Activated CD8-positive, alpha-beta memory T cell treated with anti-CD3 and anti-CD28 coated beads for 24 hours (primary cell): ENCODE measurements around the gene GABPB1.

Experiments used
- DNase-seq: peaks from one replicate; pipeline ENCODE4 v3.0.0-alpha.2; 2020

Gene GABPB1

DNA sequence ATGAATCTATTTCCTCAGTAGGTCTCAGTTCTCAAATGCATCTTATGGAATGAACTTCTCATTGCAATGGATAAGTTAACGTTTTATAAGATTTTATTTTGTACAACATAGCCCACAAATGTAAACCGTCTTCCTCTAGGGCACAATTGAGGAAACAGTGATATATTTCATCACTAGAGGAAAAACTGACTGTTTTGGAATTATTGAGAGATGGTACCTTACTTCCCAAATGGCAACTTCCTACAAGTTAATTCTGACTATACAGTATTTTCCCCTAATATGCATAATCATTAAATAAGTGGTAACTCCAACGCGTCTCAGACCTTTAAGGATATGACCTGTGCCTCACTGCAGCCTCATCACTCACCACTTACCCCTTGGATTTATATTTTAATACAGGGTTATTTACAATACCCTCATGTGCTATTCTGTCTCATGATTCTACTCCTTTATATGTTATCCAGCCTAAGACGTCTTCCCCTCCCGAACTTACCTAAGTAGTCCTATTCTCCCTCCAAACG is 13.3 kb downstream of the GABPB1 start:
- DNase-seq, result no peak

DNA sequence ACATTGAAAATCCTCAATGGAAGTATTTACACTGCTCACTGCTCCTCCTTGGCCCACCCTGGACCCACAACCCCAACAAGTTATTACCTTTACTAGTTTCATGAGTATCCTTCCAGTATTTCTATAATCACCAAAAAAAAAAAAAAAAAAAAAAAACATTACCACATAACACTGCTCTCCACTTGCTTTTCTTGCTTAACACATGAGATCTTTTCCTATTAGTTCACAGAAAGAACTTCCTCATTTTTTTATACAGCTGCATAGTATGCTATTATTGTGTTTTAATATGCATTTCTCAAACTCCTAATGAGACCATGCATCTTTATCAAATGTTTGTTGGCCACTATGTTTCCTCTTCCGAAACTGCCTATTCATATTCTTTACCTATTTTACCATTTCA is 14.6 kb downstream of the GABPB1 start:
- DNase-seq, result no peak

DNA sequence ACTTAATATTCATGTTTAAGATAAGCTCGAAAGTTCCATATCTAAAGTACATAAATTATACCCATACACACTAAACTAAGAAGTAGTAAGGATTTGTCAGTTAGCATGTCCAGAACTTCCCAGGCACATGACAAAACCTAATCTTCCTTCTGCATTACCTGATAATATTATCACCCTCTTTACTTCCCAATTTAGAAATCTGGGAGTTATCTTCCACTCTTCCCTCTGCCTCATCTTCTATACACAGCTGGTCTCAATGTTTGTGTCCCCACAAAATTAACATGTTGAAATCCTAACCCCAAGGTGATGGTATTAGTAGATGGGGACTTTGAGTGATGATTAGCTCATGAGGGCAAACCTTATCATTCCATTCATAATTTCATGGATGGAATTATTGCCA is 15.3 kb downstream of the GABPB1 start:
- no peak for DNase-seq

DNA sequence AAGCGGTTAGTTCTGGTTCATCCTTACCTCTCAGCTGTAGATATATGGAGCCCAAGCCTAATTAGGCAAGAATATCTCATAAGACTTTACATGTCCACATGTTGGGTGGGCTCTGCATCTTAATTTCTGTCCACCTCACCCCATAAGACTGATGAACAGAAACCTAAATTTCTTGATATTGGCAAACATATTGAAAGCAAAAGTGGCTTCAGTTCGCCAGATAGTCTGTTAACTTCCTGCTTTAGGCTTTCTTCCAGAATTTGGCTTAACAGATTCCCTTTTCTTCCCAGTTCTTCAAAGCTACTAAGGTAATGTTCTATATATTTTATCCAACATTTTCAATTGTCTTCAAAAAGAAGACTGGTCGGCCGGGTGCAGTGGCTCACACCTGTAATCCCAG is 19.7 kb downstream of the GABPB1 start:
- DNase-seq, result no peak

DNA sequence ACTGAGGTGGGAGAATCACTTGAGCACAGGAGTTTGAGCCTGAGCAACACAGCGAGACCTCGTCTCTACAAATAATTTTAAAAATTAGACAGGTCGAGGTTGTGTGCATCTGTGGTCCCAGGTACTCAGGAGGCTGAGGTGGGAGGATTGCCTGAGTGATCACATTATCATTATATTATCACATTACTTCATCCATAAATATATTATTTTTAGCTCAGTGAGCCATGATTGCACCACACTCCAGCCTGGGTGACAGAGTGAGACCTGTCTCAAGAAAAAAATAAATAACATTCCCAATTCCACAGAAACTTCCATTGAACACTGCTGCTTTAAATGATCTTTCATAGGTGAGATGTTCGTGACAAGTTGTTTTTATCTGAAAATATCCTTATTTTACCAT is 21.8 kb downstream of the GABPB1 start:
- no peak for DNase-seq

DNA sequence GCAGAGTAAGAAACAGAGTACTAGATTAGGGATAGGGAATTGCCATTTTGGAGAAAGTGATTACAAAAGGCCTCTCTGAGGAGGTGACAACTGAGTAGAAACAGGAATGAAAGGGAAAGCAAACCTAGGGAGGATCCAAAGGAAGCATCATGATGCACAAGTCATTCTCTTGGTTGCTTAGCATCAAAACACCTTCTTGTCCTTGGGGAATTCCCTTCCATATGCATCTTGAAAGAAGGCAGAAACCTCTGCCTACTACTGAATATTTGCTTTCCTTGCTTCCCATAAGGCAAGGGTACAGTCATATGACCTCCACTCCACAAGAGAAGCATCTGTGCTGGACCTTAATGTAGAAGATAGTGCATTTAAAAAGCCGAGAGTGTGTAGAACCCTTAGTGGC is 24.1 kb downstream of the GABPB1 start:
- no peak for DNase-seq

DNA sequence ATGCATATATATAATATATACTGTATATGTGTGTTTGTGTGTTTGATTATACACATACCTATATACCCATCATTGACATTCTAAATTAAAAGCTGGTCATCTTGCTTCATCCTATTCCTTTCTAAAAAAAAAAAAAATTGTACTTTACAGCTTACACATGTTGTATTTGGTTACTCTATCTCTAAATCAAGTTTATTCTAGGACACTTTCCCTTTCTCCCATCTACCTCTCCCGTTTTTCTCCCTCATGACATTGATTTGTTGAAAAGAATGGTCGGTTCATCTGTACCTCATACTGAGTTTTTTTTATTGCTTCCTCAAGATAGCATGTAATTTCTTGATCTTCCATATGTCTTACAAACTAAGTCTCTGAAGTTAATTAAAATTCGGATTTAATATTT is 26.9 kb downstream of the GABPB1 start:
- no peak for DNase-seq

DNA sequence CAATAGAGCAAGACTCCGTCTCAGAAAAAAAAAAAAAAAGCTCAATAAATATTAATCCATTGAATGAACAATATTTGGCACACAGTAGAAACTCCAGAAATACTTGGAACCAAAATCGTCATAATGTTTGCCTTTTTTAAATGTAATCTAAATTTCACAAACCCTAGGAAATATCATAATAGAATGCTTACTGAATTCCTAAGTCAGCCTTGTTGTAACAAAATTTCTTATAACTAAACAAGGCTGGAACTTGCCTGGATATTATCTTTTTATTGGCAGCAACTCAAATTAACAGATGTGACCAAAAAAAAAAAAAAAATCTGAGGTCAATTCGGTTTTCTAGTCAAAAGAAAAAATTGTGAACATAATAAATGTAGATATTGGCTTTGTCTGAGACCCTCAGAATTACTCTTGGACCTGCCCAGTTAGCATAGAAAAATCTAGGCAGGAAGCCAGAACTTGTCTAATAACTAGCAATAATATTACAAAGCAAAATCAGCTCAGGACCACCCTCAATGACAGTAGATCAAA is 33.3 kb downstream of the GABPB1 start:
- DNase-seq, result no peak

DNA sequence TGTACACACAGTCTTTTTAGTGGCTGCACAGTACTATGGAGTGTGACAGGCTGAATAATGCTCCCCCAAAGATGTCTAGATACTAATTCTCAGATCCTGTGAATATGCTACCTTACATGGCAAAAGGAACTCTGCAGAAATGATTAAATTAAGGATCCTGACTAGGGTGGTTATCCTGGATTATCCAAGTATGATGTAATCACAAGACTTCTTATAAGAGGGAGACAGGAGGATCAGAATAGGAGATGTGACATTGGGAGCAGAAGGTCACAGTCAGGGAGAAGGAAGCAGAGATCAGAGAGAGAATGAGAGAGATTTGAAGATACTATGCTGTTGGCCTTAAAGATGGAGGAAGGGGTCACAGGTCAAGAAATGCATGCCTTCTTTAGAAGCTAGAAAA is 34.5 kb downstream of the GABPB1 start:
- no peak for DNase-seq

DNA sequence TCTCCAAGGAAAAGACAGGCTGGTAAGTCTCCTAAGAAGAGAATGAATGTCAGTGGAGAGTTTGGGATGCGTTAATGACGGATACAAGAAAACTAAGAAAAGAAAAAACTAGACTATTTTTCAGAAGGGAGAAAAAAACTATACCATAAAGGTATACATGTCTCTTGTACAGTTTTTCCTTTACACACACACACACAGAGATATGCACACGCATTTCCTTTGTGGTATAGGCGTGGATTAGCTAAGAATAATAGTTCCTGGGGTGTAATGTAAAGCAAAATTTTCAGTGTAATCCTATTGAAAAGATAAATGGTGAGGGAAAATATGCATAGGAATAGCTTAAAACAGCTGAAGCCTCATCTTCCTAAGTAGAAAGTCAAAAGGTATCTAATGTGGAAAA is 36.3 kb downstream of the GABPB1 start:
- no peak for DNase-seq

DNA sequence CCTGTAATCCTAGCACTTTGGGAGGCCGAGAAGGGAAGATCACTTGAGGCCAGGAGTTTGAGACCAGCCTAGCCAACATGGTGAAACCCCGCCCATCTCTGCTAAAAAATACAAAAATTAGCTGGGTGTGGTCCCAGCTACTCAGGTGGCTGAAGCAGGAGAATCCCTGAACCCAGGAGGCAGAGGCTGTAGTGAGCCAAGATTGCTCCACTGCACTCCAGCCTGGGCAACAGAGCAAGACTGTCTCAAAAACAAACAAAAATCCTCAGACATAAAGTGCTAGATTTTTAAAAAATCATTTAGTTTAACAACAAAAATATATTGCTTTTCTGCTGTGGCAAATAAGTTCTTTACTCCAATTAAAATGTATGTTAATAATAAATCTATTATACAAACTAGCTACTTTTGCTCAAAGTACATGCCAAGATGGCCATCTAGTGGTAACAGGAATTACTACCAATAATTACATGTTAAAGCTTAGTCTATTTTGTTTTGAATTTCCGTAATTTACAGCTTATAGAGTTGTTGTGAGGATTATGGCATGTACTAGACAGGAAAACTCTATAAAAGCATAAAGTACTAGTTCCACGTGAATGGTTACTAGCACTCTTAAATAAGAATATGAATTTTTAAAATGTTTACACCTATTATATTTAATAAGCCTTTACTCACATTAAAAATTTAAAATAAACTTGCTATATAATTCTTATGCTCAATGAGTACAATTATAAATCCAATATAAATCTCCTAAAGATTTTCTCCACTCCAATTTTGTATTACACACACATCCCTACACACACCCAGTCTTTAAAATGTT is 39.0 kb downstream of the GABPB1 start:
- no peak for DNase-seq

DNA sequence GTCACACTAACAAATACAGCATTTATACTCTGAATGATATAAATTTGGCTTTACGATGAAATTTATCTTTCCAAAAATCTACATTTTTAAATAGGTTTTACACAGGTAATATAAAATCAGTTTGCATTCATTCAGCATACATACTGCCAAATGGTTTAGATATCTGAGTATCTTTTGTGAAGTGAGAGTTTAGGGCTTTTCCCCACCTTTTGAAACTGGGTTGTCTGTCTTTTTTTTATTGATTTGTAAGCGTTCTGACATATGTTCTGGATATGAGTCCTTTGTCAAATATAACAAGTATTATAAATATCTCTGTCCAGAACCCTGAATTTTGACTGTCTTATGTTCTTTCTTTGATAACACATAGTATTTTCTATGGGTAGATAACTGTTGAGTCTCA is 42.4 kb downstream of the GABPB1 start:
- no peak for DNase-seq

DNA sequence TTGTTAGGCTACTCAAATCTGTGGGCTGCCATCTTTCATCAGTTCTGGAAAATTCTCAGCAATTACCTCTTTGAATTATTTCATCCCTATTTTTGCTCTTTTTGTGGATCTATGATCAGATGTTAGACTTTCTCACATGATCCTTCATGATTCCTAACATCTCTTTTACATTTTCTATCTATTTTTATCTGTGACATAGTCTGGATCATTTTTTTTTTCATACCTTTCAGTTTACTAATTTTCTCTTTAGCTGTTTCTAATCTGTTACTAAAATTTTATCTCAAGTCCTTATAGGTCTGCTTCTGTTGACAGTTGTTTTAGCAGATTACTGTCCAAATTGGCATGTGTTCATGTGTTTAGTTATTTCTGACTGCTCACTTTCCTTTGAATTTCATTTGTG is 47.2 kb downstream of the GABPB1 start:
- DNase-seq, result no peak

DNA sequence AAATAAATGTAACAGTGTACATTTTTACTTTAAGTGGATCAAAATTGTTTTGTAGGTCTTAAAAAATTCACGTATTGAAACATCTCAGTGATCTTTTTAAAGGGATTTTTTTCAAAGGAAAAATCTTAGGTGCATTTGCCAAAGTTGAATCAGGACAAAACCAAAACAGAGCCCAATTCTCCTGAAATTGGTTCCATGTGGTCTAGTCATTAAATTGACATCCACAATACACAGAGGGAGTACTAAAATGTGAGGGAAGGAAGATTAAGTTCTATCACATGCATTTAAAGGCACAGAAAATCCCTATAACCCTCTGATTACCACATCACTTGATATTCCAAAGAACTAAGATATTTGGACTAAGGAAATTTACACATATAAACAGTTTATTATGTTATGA is 50.2 kb downstream of the GABPB1 start:
- no peak for DNase-seq

DNA sequence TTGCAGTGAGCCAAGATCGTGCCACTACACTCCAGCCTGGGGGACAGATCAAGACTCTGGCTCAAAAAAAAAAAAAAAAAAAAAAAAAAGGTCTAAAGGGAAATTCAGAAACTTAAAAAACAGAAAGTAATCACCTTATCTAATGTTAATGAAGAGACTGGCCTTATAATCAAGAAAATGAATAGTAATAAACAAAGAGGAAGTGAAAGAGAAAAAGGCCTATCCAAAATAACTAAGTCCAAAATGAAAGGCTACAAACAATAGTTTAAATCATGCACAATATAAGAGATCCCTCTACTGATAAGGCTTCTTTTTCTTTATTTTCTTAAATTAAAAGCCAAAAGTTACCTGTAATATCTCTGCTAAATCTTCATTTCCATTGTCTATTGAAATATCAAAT is 52.4 kb downstream of the GABPB1 start:
- no peak for DNase-seq

DNA sequence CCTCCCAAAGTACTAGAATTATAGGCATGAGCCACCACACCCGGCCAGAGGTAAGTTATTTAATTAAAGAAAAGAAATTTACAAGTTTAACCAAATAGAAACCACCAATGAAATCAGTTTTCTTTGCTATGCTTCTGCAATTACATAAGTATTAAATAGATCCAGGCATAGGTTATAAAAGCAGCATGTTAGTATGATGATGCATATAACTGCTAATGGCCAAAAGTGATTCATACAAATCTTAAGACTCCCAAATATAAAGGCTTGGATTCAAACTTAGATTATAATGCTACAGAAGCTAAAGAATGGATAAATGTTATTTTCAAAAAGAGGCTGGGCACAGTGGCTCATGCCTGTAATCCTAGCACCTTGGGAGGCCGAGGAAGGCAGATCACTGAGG is 56.7 kb downstream of the GABPB1 start:
- DNase-seq, result no peak

DNA sequence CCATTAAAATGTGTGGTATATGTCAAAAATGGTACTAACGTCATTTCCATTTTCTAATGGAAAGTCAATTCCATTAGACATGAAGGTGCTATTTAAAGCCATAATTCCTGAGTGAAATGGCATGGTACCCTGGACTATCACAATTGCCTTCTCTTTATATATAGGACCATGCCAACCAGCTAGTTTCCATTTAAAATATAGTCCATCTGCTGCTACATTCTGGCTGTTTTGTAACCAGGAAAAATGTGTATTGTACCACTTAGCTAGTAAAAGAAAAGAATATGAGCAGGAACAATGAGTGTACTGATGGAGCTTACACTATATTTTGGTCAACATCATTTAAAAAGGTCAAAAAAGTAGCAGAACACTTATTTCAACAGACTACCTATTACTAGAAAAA is 59.0 kb downstream of the GABPB1 start:
- DNase-seq, result no peak

DNA sequence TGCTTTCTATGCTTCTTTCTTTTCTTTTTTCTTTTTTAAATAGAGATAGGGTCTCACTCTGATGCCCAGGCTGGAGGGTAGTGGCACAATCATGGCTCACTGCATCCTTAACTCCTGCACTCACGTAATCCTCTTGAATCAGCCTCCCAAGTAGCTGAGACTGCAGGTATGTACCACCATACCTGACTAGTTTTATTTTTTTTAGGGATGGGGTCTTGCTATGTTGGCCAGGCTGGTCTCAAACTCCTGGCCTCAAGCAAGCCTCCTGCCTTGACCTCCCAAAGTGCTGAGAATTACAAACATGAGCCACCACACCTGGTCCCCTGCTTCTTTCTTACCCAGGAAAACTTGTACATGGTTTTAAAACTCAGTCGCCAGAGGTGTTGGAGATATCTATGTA is 65.2 kb downstream of the GABPB1 start:
- no peak for DNase-seq

DNA sequence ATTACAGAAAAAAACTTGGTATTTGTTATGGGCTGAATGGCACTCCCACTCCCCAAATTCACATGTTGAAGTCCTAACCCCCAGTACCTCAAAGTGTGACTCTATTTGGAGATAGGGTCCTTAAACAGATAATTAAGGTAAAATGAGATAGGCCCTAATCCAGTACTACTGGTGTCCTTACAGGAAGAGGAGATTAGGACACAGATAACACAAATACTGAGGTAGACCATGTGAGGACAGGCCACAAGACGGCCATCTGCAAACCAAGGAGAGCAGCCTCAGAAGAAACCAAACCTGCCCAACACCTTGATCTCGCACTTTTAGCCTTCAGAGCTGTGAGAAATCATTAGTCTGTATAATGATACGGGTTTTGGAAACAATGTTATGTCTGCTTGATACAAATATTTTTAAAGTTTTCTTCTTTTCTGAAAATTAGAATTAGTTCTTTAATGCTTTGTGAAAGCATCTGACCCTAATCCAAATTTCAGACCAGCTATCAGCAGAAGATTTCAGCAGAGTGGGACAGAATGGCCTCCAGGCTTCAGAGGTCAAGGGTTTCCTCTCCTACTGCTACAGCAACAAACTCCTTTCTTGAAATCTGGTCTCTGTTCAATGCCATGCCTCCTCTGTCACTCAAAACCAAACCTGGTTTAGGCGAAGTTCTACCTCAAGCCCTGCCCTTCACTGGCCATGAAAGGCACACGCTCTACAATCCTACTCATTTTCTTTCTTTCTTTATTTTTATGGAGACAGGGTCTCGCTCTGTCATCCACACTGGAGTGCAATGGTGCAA is 67.5 kb downstream of the GABPB1 start:
- no peak for DNase-seq

DNA sequence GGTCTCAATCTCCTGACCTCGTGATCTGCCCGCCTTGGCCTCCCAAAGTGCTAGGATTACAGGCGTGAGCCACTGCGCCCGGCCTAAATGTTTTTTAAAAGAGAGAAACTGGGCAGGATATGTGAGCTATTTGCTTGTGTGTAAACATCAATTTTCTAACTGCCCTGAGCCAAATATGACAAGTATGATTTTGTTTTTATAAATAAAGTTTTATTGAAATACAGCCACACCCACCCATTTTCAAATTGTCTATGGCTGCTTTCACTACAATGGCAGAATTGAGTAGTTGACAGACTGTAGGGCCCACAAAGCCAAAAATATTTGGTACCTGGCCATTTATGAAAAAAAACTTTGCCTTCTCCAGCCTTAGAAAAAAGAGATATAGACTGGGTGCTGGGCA is 73.6 kb downstream of the GABPB1 start:
- no peak for DNase-seq

DNA sequence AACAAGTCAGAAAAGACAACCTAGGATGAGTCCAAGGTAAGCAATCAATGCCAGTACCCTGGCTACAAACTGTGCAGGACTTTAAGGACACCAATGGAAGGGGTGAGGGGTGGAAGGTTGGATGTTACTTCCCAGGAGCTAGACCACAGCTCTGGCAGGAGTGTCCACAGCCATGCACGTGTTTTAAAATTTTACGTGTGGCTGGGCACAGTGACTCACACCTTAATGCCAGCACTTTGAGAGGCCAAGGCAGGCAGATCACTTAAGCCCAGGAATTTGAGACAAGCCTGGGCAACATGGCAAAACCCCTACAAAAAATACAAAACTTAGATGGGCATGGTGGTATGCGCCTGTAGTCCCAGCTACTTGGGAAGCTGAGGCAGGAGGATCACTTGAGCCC is 74.7 kb downstream of the GABPB1 start:
- no peak for DNase-seq

DNA sequence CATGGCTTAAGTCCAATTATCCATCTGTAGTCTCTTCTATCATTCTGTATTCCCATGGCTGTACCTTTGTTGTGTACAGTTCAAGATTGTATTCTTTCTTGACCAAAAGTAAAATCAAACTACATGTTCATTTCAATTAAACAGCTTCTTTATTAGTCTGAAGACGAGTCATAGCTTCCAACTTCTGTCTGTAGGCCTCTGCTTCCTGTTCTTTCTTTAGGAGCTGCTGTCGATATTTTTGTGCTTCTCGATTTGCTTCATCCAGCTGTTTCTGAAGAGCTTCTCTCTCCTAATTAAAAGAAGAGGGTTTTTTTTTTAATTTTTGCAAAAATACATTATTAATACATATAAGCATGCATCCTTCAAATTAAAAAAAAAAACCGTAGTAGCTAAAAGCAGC is 76.5 kb downstream of the GABPB1 start:
- DNase-seq, result no peak

DNA sequence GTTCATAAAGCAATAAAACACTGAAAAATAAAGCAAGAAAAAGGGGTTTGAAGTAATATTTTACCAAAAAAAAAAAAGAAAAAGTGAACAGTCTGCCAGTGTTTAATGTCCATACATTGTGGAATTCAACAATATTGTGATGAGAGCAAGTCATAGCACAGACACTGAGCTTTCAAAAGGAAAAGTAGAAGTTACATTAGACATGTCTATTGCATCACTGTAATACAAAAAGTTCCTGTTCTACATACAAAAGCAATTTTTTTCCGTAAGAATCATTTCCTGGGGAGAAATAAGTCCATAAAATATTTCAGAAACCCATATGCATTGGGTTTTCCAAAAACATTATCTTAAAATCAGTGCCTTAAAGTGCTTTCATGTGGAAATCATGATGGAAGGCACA is 77.6 kb downstream of the GABPB1 start:
- DNase-seq, result no peak

DNA sequence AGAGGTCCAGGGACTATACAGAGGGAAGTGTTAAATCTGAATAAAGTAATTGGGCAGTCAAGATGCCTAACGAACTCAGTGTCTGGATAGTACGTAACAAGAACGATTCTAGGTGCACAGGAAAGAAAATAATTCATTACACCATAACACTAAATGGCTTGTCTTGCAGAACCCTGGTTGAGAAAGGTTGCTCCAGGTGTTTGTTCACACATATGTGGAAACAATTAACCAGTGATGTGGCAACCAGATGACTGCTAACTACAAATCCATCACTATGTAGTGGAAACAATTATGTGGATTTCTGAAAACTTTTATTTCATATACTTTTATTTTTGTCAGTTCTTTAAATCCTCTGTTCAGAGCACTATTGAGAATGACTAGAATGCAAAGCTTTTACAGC is 79.1 kb downstream of the GABPB1 start:
- DNase-seq, result no peak
